WERI-Rb-1 (cell line): Measurements from ENCODE around the gene CCM2L.

Experiments used
- DNase-seq: peaks from one replicate; pipeline ENCODE4 v3.0.0-alpha.2; 2020
- H3K27ac ChIP-seq: fragments of 250-450 bp; sonication (Bioruptor Pico); 2 replicates; pipeline ENCODE4 v1.5.1; 2020; ENCODE audit warnings: mild to moderate bottlenecking, moderate library complexity
- H3K27me3 ChIP-seq: fragments of 250-450 bp; sonication (Bioruptor Pico); 2 replicates; pipeline ENCODE4 v1.5.1; 2021; ENCODE audit warnings: mild to moderate bottlenecking, low read depth, moderate library complexity; ENCODE audit not compliant: insufficient read depth, severe bottlenecking
- H3K36me3 ChIP-seq: fragments of 250-450 bp; sonication (Bioruptor Pico); 2 replicates; pipeline ENCODE4 v1.5.1; 2020; ENCODE audit warnings: mild to moderate bottlenecking, moderate library complexity
- H3K4me3 ChIP-seq: 2 replicates; pipeline ENCODE4 v1.5.1; 2011; ENCODE audit warnings: low read depth, mild to moderate bottlenecking, control low read depth, low read length
- H3K9me3 ChIP-seq: fragments of 250-450 bp; sonication (Bioruptor Pico); 2 replicates; pipeline ENCODE4 v1.5.1; 2021; ENCODE audit warnings: mild to moderate bottlenecking, moderate library complexity; ENCODE audit not compliant: severe bottlenecking
- TF ChIP-seq, protein P1 (sequence below): IDR thresholded peaks from 2 replicates; pipeline ENCODE4 v1.5.1; 2011; ENCODE audit warnings: low read depth, mild to moderate bottlenecking, control low read depth, inconsistent platforms, low read length

CCM2L gene

DNA sequence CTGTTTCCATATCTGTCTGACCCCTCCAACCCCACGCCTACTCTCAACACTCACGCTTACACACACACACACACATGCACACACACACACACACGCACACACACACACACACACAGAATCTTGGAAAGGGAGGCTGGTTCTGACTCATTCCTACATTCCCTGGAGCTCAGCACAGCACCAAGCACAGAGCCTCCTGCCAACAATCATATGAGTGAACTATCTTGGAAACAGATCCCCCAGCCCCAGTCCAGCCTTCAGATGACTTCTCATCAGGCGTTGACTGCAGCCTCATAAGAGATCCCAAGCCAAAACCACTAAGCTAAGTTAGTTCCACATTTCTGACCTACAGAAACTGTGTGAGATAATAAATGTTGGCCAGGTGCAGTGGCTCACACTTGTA is 27.7 kb downstream of the CCM2L start:
- DNase-seq = no peak
- H3K4me3 ChIP-seq = no peak overlapping the region
- H3K27me3 ChIP-seq = no peaks in the 10 kb centered on the region
- TF ChIP-seq, protein P1, sequence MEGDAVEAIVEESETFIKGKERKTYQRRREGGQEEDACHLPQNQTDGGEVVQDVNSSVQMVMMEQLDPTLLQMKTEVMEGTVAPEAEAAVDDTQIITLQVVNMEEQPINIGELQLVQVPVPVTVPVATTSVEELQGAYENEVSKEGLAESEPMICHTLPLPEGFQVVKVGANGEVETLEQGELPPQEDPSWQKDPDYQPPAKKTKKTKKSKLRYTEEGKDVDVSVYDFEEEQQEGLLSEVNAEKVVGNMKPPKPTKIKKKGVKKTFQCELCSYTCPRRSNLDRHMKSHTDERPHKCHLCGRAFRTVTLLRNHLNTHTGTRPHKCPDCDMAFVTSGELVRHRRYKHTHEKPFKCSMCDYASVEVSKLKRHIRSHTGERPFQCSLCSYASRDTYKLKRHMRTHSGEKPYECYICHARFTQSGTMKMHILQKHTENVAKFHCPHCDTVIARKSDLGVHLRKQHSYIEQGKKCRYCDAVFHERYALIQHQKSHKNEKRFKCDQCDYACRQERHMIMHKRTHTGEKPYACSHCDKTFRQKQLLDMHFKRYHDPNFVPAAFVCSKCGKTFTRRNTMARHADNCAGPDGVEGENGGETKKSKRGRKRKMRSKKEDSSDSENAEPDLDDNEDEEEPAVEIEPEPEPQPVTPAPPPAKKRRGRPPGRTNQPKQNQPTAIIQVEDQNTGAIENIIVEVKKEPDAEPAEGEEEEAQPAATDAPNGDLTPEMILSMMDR = no peak
- H3K9me3 ChIP-seq = no peaks in the 10 kb centered on the region
- no peak overlapping the region for H3K27ac ChIP-seq
- no peaks in the 10 kb centered on the region for H3K36me3 ChIP-seq

DNA sequence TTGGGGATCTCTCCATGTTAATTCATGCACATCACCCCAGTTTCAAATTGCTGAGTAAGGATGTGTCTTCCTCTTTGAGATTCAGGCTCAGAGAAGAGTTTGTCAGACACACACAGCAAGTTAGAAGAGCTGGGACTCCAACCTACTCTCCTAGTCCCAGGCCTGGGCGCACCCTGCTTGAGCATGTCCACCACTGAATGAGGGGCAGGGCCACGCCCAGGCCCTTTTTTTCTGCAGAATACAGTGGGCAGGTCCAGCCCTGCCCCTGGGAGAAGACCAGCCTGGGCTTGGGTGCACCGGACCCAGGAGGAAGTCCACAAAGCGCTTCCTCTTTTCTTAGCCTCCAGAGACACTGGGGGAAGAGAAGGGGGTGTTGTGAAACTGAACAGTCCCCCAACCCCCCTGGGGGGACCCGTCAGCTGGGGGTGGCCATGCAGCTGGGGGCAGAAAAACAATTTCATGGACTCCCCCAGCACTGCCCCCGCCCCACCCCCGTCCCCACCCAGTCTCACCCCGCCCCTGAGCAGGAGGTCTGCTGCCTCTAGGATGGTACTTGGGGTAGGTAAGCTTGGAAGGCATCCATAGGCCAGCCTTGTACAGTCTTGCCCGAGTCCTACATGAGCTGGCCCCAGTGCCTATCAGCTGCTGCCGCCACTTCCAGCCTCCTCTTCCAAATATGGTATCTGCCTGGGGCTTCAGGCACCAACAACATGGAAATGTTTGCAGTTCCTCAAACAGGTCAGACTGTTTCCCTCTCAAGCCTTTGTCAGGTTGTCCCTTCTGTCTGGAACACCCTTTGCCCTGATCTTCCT is 30.1 kb downstream of the CCM2L start:
- no peaks in the 10 kb centered on the region for H3K36me3 ChIP-seq
- no peak overlapping the region for H3K27ac ChIP-seq
- H3K9me3 ChIP-seq = no peaks in the 10 kb centered on the region
- no peaks in the 10 kb centered on the region for H3K27me3 ChIP-seq
- TF ChIP-seq, protein P1 = no peak
- no peak overlapping the region for H3K4me3 ChIP-seq
- no peak for DNase-seq

DNA sequence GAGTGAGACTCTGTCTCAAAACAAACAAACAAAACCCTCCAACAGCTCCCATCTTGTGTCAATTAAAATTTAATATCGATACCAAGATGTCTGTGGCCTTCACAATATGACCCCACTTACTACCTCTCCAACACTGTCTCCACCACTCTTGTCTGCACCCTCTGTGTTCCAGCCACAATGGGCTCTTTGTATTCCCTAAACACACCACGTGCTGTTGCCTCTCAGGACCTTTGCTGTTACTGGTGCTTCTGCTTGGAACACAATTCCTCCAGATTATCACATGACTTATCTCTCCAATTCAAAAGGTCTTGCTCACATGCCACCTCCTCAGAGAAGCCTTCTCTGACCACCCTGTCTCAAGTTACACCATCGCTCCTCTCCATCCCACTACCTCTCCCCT is 35.8 kb downstream of the CCM2L start:
- DNase-seq = no peak
- no peaks in the 10 kb centered on the region for H3K9me3 ChIP-seq
- no peaks in the 10 kb centered on the region for H3K36me3 ChIP-seq
- no peaks in the 10 kb centered on the region for H3K27me3 ChIP-seq
- no peak overlapping the region for H3K27ac ChIP-seq
- no peak overlapping the region for H3K4me3 ChIP-seq
- TF ChIP-seq, protein P1 = no peak

DNA sequence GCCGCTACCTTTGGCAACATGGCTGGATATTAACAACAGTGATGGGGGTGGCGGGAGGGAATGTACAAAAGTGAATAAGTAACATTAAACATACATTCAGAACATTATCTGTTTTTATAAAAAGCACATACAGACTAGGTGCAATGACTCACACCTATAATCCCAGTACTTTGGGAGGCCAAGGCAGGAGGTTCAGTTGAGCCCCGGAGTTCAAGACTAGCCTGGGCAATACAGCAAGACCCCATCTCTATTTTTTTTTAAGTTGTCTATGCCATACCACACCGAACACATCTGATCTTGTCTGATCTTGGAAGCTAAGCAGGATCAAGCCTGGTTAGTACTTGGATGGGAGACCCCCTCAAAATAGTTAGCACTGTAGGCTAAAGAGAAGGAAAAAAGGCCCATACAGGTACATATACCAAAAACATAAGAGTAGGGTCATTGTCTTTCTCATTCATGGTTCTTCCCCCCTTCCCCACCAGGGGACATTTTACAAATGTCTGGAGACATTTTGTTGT is 40.1 kb downstream of the CCM2L start:
- TF ChIP-seq, protein P1 = no peak
- no peaks in the 10 kb centered on the region for H3K27me3 ChIP-seq
- H3K9me3 ChIP-seq = peaks cover 4% of the 10 kb centered on the region
- H3K36me3 ChIP-seq = no peaks in the 10 kb centered on the region
- no peak overlapping the region for H3K4me3 ChIP-seq
- no peak overlapping the region for H3K27ac ChIP-seq
- DNase-seq = no peak

DNA sequence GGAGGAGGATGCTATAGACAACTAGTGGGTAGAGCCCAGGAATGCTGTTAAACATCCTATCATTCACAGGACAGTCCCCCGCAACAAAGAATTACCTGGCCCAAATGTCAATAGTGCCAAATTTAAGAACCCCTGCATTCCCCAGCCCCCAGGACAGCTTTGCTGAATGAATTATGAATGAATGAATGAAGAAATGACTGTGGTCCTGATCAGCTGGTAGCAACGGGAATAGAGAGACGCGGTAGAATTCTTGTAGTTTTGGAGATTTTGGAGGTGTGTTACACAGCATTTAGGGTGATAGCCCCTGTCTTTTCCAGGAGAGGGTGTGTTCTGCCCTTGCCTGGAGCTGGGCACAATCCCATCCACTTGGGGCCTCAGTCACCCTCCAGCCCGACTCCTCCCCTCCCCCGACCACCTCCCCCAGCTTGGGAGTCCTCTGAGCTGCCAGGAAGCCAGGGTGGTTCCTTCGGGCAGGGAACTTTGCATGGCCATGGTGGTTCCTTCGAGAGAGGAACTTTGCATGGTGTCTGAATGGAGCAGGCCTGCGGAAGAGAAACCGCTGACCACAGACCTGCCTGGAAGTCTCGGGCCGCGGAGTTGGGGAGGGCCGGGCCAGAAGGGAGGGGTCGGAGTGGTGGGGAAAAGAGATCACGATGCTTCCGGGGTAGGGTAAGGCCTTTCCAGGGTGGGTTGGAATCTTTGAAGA is 40.8 kb downstream of the CCM2L start:
- no peaks in the 10 kb centered on the region for H3K27me3 ChIP-seq
- TF ChIP-seq, protein P1 = no peak
- H3K9me3 ChIP-seq = peaks cover 4% of the 10 kb centered on the region
- no peak overlapping the region for H3K27ac ChIP-seq
- no peak for DNase-seq
- H3K4me3 ChIP-seq = no peak overlapping the region
- H3K36me3 ChIP-seq = no peaks in the 10 kb centered on the region
